ENCODE results near the gene LRMDA.

LRMDA gene

GRCh38 chr10:75402486-75403143 is 28.8 kb upstream of the LRMDA start:
- no peak for DNase-seq (ENCODE audit: low spot score)

- DNase-seq (ENCODE audit: low spot score) = no peak
Measured at GRCh38 chr10:75403144-75403938, 28.1 kb upstream of the LRMDA start.

- DNase-seq (ENCODE audit: low spot score) = no peak
Measured at GRCh38 chr10:75403939-75404814, 27.2 kb upstream of the LRMDA start.

GRCh38 chr10:75404815-75405597 is 26.4 kb upstream of the LRMDA start:
- DNase-seq (ENCODE audit: low spot score) = no peak

- no peak for DNase-seq (ENCODE audit: low spot score)
Measured at GRCh38 chr10:75405598-75406461, 25.6 kb upstream of the LRMDA start.

- no peak for DNase-seq (ENCODE audit: low spot score)
Measured at GRCh38 chr10:75406462-75407223, 24.8 kb upstream of the LRMDA start.

- no peak for DNase-seq (ENCODE audit: low spot score)
Measured at GRCh38 chr10:75407224-75407712, 24.2 kb upstream of the LRMDA start.

GRCh38 chr10:75407713-75408508 is 23.5 kb upstream of the LRMDA start:
- no peak for DNase-seq (ENCODE audit: low spot score)

GRCh38 chr10:75408509-75408875 is 22.9 kb upstream of the LRMDA start:
- DNase-seq (ENCODE audit: low spot score) = no peak

- DNase-seq (ENCODE audit: low spot score) = no peak
Measured at GRCh38 chr10:75408911-75409885, 22.2 kb upstream of the LRMDA start.

- no peak for DNase-seq (ENCODE audit: low spot score)
Measured at GRCh38 chr10:75410132-75411005, 21.1 kb upstream of the LRMDA start.

GRCh38 chr10:75414527-75414926 is 16.9 kb upstream of the LRMDA start:
- no peak for DNase-seq (ENCODE audit: low spot score)

- DNase-seq (ENCODE audit: low spot score) = no peak
Measured at GRCh38 chr10:75417522-75417927, 13.9 kb upstream of the LRMDA start.

GRCh38 chr10:75418293-75418692 is 13.1 kb upstream of the LRMDA start:
- DNase-seq (ENCODE audit: low spot score) = no peak

- DNase-seq (ENCODE audit: low spot score) = no peak
Measured at GRCh38 chr10:75418712-75419111, 12.7 kb upstream of the LRMDA start.

- DNase-seq (ENCODE audit: low spot score) = no peak
Measured at GRCh38 chr10:75422913-75423312, 8.5 kb upstream of the LRMDA start.

- DNase-seq (ENCODE audit: low spot score) = no peak
Measured at GRCh38 chr10:75424571-75424970, 6.9 kb upstream of the LRMDA start.
